Activated CD4-positive, alpha-beta T cell treated with anti-CD3 and anti-CD28 coated beads for 1 hour (primary cell): ENCODE results near the gene RNF19B.
"Not testable (repeated sequence)": the region's sequence is repeated elsewhere in the genome, so short reads cannot be mapped to it uniquely, and the experiment has no call there.

Source experiments
- DNase-seq: peaks from one replicate; pipeline ENCODE4 v3.0.0-alpha.2; 2020

RNF19B gene

DNA sequence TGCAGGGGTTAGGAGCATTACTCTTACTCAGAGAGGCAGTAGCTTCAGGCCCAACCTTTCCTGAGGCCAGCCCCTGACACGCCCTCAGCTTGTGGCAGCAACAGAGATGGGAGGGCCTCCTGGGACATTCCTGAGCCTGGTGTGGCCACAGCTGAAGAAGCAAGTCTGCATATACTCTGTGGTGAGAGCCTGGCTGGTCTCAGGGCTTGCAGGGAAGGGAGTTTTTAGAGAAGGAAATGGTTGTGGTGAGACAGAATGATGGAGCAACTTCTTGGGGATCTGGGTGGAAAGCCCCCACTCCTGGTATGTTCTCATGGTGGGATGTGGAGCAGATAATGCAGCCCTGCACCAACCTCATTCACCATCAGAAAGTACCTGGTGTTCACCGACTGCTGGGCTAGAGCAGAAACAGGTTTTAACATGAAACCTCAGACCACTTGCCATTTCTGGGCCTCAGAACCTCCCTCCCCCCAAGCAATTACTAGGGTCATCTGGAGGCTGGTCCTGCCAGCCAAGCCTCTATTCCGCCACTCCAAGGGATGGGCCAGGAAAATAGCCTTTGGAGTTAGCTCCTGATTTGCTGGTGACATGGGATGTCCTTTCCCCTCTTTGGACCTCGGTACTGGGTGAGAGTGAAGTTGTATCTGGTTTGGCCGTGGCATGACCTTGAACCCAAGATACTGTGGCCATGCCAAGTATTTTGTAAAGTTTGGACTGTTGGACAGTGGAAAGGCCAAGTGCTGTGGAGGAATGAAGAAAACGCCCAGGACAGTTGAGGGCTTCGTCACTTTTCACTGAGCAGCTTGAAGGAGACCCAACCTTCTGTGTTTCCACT lies 28.1 kb upstream of the RNF19B start:
- DNase-seq: no peak

DNA sequence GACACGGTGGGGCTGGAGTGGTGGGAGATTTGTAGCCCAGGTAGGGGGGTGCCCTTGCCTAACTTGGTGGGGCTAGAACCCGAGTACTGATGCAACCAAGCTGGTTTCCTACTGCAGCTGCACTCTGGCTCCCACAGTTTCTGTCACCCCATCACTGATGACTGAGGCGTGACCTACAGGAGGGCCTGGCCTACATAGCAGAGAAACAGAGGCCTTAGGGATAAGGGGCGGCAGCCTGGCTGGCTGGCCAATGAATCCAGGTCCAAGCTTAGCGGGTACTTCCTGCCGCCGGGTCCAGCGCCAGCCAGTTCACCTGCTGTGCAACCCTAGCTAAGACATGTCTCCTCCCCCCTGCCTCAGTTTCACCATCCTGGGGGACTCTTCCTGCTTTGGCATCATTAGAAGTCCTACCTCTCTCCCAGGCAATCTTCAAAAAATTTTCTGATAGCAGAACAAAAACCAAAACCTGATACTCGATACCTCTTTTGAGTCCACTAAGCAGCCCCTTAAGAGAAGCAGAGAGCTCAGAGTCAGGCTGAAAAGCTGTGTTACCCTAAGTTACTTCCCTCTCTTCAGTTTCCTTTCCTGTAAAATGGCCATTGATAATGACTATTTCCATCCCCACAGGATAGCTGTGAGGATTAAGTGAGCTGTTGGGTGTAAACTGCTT lies 27.3 kb upstream of the RNF19B start:
- DNase-seq: no peak

DNA sequence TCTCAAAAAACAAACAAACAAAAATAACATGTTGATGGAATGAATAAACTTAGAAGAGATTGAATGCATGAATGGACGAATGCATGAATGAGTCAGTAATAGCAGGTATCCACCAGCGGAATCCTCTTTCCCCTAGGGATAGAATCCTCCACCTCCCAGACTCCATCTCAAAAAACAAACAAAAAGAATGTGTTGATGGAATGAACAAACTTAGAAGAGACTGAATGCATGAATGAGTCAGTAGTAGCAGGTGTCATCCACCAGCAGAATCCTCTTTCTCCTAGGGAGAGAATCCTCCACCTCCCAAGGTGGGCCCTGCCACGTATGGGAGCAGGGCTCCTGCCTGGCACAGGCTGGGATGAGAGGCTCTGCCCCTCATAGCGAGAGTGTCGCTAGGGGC lies 26.8 kb upstream of the RNF19B start:
- DNase-seq: no peak

DNA sequence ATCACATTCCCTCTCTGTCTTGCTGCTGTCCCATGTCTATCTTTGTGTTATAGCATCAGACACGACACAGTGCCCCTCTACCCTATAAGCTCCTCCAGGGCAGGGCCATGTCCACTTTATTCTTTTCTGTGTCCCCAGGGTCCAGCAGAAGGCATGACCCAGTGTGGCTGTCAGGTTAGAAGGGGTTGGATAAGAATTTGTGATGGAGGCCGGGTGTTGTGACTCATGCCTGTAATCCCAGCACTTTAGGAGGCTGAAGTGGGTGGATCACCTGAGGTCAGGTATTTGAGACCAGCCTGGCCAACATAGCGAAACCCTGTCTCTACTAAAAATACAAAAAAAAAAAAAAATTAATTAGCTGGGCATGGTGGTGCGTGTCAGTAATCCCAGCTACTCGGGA lies 26.3 kb upstream of the RNF19B start:
- no peak for DNase-seq

DNA sequence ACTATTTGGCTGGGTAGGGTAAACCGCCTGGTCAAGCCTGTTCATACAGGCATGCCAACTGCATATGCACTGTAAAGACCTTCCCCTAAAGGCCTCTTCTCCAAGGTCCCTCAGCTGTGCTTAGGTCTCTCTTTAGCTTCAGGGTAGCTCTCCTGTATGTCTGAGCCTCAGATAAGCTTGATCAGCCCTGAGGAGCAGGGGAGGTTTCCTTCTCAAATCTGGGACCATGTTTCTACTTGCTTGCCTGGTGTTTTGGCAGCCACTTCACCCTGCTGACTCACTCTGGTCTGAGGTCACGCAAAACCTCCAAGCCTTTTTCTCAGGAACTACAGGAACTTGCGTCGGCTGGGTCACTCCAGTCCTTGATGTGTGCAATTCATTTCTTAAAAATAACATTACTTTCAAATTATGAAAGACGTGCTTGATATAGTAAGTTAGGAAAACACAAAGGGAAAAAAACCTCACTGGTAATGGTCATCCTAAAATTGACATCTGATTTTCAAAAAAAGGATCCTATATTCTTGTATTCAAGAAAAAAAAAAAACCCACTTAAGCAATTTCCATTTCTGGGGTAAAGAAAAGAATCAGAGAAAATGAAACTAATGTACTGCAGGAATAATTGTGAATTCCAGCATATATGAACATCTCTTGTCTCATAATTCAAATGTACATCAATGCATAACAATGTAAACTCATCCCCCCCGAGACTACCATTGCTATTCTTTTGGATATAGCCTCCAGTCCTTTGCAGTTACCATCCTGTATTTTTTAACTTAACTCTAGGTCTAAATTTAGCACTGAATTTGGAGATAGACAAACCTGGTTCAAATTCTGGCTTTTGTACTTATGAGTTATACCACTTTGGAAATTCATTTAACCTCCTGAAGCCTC lies 24.8 kb upstream of the RNF19B start:
- DNase-seq: no peak

DNA sequence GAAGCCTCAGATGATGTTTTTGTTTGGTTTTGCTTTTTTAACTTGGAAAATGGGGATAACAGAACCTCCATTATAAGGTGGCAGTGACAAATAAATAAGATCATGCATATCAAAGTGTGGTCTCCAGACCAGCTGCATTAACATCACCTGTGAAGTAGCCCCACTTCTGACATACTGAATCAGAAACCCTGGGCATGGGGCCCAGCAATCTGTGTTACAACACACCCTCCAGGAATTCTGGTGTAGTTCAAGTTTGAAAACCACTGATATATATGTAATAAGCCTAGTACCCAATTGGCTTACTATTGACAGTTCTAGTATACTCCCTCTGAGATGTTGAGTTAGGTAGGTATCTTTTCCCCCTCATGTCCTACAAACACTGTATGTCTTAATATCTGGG lies 24.1 kb upstream of the RNF19B start:
- DNase-seq: no peak

DNA sequence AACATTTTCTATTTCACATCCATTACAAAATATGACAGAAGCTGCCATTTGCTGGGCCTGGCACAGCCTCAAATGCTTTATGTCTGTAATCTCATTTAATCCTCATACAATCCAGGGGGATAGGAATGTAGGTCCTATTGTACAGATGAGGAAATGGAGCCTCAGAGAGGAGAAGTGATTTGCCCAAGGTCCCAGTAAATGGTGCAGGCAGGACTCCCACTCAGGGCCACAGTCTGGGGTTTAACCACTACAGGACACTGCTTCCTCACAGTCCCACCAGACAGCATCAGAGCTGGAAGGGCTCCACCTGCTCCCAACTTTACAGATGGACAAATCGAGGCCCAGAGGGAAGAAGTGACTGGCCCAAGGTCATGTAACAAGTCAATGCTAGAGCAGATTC lies 20.6 kb upstream of the RNF19B start:
- DNase-seq: no peak

DNA sequence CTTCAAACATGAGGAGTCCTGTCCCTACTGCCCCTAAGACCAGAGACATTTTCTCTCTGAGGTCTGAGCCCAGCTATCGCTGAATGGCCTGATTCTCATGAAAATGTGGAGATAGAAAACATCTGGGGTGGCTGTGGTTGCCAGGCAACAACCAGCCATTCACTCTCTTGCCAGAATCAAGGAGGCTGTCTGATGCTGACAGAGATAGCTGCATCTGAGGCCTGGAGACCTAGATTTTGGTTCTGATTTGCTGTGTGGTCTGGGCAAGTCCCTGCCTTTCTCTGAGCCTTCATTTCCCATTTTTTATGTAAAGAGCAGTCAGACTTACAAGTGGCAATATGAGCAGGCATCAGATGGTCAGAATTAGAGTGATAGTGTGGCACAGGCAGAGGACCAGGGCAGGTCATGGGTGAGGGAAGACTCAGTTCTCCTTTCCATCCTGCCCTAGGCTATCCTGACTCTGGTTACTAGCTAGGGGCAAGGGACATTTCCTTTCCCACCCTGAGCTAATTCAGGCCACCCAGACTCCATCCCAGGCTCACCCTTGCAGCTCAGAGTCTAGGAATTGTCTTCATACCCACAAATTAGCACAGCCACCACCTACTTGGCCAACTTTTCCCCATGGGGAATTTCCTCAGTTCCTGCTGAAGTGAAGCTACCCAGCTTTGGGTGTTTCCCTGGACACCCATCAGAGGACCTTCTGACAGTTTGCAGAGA lies 20.0 kb upstream of the RNF19B start:
- no peak for DNase-seq

DNA sequence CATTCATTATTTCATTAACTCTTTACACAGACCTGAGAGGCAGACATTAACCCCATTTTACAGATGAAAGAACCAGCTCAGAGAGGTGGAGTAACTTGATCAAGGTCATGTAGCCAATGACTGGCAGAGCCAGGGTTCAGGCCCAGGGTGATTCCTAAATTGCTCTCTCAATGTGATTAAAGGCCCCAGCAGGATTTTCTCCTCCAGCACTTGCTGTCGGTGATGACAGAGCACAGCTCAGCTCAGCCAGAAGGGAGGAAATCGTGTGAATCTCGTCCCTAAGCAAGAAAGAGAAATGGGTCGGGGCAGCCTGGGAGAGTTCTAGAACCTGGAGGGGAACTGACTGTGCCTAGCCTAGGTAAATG lies 19.5 kb upstream of the RNF19B start:
- DNase-seq: no peak

DNA sequence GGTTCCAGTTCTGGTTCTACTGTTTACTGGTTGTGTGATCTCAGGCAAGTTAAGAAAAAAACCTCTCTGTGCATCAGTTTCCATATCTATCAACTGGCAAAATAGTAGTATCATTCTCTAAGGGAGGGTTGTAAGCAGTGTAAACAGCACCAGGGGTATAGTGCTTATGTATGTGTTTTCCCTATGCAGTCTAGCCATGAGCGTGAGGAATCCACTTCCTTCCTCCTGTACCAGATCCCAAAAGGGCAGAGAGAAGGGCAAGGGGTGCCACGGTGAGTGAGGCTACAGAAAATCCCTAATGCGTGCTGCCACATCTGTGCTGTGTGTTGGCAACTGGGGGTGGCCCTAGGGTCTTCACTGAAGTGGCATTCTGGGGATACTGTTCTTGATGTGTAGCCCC lies 18.4 kb upstream of the RNF19B start:
- DNase-seq: no peak

DNA sequence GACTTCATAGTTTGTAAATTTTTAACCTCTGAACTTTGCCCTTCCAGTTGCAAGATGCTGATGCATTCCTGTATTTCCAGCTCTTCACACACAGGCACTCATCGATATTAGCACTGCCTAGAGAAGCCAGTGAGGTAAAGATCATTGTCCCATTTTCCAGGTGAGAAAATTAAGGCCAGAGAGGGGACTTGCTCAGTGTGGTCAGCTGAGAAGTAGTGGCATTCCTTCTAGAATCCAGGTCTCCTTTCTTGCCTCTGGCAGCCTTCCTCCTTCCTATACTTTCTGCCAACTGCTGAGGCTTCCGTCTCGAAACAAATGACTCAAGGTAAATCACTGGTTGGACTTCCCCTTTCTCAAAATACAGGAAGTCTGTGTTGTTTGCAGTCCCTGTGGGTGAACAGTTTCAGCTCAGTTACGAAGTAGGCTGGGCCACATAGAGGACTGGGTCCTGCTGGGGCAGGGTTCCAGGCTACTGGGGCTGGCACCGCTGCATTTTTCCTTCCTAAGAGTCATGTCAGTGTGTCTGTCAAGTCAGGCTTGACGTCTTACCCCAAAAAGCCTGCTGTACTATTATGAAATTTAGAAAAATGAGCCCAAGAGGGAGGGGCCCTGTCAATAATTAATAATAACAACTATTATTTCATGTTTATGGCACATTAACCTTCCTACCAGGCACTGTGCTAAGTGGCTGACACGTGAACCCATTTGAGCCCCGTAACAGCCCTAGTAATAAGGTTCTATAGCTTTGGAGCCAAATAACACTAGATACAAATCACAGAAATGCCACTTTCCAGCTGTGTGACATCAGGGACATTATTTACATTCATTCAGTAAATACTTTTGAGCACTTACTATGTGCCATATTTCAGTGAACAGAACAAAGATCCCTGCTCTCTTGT lies 16.6 kb upstream of the RNF19B start:
- DNase-seq: peak; percentile 44

DNA sequence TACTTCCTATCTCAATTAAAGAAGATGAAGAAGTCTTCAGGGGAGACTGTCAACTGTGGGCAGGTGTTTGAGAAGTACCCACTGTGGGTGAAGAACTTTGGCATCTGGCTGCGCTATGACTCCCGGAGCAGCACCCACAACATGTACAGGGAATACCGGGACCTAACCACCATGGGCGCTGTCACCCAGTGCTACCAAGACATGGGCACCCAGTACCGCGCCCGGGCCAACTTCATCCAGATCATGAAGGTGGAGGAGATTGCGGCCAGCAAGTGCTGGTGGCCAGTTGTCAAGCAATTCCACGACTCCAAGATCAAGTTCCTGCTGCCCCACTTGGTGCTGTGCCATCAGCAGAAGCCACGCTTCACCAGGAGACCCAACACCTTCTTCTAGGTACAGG lies 15.5 kb upstream of the RNF19B start:
- no peak for DNase-seq

DNA sequence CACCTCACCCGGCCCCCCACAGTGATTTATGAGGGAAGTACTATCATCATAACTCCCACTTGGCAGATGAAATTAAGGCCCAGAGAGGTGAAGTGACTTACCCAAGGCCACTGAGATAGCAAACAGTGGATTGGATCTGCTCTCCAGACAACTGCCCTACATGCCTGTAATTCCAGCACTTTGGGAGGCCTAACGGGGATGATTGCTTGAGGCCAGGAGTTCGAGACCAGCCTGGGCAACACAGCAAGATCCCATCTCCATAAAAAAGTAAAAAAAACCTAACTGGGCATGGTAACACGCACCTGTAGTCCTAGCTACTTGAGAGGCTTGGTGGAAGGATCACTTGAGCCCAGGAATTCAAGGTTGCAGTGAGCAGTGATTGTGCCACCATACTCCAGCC lies 14.2 kb upstream of the RNF19B start:
- no peak for DNase-seq

DNA sequence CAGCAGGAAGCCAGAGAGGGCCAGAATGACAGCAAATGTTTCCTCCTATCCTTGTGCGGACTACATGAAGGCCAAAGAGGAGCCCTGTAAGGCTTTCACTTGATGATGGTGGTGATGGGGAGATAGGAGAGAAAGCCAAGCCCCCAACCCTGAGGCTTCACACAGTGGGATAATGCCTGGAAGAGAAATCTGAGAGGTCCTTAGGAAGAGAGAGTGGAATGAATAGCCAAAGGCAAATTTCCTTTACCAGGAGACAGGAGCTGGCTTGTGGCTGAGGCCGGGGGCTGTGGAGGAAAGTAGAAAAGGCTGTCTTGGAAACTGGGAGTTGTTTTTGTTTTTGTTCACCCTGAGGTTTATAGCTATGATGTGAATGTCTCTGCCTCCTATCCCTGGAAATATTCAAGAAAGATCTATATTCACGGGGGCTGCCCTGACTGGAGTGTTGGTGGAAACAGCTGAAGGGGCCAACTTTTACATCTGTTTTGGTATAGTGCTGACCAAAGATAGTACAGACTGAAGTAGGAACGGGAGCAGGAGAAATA lies 13.0 kb upstream of the RNF19B start:
- DNase-seq: no peak

DNA sequence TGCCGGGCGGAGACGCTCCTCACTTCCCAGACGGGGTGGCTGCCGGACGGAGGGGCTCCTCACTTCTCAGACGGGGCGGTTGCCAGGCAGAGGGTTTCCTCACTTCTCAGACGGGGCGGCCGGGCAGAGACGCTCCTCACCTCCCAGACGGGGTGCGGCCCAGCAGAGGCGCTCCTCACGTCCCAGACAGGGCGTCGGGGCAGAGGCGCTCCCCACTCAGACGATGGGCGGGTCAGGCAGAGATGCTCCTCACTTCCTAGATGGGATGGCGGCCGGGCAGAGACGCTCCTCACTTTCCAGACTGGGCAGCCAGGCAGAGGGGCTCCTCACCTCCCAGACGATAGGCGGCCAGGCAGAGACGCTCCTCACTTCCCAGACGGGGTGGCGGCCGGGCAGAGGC lies 10.4 kb upstream of the RNF19B start:
- DNase-seq: not testable (repeated sequence)

DNA sequence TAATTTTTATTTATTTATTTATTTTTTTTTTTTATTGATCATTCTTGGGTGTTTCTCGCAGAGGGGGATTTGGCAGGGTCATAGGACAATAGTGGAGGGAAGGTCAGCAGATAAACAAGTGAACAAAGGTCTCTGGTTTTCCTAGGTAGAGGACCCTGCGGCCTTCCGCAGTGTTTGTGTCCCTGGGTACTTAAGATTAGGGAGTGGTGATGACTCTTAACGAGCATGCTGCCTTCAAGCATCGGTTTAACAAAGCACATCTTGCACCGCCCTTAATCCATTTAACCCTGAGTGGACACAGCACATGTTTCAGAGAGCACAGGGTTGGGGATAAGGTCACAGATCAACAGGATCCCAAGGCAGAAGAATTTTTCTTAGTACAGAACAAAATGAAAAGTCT lies 8.8 kb upstream of the RNF19B start:
- DNase-seq: not testable (repeated sequence)

DNA sequence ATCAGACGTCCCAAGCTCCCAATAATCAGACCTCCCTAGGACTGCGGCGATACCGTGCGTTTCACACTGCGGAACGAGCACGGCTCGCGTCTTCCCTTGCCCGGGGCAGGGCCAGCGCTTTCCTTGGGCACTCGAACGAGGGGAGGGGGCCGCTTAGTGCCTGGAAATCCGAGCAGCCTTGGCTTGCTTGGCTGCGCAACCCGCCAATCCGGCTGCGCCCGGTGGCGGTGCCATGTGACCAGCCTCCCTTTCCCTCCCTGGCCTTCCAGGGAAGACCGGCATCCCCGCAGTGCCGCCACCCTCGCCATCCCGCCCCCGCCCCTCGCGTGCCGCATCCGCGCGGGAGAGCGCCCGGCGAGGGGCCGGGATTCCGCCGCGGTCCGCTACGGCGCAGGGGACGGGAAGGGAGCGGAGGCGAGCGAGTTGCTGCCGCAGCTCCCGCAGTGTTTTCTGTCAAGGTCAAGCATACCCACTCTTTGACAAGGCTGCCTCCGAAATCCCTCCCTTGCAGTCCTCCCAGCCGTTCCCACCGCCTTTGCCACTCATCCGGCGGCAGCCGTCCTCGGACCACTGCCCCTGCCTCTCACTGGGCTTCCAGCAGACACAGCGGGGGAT lies 8.3 kb upstream of the RNF19B start:
- DNase-seq: no peak

DNA sequence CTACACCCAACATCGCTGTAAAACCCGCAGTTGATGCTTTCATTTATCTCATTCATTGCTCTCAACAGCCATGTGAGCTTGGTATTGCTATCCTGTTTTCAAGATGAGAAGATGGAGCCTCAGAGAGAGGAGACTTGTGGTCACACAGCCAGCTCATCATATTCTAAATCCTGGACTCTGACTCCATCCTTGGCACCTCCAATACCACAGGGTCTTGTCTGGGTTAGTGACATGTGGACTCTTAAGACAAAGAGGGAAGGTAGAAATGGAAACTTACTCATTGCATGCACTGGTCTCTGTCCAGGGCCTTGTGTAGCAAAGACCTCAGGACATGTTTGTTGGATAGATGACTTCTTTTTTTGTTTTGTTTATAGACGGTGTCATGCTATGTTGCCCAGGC lies 7.0 kb upstream of the RNF19B start:
- DNase-seq: no peak

DNA sequence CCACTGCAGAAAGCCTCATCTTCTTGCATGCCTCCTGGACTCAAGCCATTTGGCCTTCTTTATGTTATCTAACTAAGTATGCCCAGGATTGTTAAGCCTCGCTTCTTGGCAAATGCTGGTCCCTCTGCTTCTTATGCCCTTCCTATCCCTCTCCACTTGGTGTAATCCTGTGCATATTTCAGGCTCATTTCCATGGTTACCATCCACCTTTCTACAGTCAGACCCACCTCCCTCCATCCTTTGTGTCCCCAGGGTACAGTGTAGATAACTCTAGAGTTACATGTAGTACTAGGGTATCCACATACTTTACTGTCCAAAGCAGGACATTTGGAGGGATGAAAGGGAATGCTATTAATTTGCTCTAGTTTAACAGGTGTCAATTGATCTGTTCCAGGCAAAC lies 6.5 kb upstream of the RNF19B start:
- no peak for DNase-seq

DNA sequence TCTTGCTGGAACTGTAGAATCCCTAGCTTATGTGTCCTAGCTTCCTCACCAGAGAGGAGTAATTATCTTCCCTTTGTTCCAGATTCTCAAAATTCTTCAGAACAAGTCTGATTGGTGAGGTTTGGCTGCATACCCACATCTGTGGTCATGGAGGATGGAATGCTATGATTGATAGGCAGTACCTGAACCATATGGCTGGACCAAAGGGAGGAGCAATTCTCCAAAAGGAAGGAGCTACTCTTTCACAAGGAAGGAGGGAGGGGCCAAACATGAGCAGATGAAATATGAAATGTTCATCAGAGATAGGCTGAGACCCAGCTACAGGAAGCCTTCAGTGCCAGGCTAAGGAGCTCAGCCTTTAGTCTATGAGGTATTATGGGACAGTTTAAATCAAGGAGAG lies 5.0 kb upstream of the RNF19B start:
- no peak for DNase-seq

DNA sequence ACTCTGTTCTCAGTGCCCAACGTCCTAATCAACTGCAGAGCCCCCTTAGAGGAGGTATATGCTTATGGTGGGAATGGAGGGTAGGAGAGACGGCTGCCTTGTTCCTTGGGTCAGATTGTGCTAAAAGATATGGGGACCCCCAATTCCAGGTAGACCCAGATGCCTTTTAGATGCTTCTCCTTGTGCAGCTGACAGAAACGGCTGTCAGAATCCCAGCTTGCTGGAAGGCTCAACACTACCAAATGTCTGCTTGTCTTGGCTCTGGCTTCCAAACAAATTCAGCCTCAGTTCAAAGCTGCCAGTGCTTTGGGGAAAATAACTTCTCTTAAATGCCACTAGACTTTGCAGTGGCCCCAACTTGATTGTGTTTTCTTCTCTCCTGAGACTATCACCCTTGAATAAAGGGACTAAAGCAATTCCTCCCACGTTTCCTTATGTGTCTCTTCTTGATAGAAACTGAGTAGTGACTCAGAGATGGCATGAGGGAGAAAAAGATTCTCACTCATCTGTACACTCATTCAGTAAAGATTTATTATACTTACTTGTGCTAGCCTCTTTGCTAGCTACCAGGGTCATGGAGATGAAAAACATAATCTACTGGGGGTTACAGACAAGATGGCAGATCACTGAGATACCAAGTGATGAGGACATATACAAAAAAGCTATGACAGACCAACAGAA lies 3.4 kb upstream of the RNF19B start:
- no peak for DNase-seq
